OCI-M2 (cell line): ENCODE data around the gene C17orf58.
"Not testable (repeated sequence)": the region's sequence is repeated elsewhere in the genome, so short reads cannot be mapped to it uniquely, and the experiment has no call there.

Source experiments
- DNase-seq: peaks from one replicate; lab custom pipeline; 2025; ENCODE audit not compliant: unreplicated experiment; lab: John Stamatoyannopoulos, UW

Gene C17orf58

DNA sequence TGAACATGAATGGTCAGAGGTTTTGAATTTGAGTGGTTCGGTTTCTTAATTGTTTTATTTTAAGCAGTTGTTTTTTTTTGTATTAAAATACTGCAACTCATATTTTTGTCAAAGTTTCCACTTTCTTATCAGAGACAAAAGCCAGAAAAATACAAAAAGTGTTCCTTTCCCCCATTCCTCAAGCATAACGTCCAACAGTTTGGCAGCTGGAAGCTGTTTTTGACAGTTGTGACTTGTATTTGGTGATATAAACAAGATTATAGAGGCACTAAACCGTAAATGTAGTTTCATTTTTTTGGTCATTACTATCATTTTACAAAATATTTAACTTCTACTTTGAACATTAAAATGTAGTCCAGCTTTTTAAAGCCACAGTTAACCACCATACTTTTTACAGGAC, 36.0 kb downstream of the C17orf58 start:
- not testable (repeated sequence) for DNase-seq

DNA sequence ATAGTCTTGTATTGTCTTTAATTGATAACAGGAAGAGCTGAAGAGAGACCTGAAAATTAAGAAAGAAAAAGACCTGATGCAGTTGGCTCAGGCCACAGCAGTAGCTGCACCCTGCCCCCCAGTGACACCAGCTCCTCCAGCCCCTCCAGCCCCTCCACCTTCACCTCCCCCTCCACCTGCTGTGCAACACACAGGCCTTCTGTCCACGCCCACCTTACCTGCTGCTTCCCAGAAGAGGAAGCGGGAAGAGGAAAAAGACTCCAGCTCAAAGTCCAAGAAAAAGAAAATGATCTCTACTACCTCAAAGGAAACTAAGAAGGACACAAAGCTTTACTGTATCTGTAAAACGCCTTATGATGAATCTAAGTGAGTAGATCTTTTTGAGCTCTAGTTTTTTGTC, 36.8 kb downstream of the C17orf58 start:
- no peak for DNase-seq

DNA sequence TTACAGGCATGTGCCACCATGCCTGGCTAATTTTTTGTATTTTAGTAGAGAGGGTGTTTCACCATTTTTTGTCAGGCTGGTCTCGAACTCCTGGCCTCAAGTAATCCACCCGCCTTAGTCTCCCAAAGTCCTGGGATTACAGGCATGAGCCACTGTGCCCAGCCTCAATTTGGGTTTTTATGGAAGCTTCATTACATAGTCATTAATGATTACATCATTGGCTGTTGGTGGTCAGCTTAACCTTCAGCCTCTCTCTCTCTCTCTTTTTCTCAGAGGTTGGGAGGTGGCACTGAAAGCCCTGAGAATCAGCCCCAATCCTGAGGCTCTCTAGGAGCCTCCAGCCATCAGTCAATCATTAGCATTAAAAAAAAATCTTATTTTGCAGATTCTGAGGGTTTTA, 45.3 kb downstream of the C17orf58 start:
- no peak for DNase-seq

DNA sequence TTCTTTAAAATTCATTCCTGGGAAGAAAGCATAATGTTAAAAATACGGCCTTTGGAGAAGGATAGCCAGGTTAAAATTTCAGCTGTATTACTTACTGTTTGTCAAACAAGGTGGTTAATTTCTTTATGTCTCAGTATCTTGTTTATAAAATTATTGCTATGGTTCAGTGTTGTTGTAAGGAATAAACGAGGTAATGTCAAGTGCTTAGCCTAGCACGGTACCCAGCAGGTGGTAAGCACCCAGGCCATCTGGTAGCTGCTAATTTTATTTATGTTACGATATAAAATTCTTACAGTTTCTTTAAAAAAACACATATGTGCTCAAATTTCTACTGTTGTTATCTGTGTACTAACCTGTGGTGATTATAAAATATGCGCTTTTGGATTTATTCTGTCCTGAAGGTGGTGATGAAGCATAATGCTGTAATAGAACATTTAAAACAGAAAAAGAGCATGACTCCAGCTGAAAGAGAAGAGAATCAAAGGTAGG, 48.9 kb downstream of the C17orf58 start:
- no peak for DNase-seq

DNA sequence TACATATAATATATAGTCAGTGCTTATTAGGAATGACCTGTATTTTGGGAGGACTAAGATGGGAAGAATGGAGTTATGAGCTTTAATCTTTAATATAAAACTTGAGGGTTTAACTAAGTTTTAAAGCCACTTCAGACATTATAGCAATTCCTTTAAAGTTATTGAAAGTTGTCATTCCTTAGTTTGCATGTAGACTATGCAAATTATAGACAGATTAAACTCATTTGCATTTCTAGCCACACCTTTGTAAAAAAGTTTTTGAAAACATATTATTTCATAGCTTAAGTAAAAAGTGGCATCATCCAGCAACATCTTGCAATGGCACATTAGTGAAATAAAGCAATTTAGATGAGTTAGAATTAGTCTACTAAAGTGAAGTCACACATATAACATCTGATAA, 49.8 kb downstream of the C17orf58 start:
- no peak for DNase-seq

DNA sequence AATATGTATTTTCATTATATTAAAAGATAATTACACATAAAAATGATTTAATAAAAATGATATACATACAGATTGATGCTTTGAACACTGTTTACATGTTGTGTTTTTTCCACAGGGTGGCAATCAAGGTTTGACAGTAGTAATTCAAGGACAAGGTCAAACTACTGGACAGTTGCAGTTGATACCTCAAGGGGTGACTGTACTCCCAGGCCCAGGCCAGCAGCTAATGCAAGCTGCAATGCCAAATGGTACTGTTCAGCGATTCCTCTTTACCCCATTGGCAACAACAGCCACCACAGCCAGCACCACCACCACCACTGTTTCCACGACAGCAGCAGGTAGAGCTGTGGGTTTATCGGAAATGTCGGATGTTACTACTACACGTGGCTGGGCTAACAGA, 52.2 kb downstream of the C17orf58 start:
- DNase-seq: no peak

DNA sequence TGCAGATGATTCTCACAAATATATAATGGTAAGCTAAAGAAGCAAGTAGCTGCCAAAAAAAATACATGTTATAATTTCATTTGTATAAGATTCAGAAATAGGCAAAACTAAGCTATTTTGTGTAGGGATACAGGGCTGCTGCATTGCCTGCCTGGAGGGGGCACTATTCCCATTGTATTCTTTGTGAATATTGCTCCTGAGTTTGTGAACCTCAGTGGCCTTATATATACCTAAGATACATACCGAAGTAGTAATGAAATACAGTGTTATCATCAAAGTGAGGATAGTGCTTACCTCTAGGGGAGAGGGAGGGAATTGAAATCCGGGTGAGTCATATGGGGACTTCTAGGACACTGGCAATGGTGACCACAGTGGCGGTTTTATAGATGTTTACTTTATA, 53.5 kb downstream of the C17orf58 start:
- DNase-seq: no peak
